Measurements from ENCODE around the gene SHISA7. TPM values are rescaled to one million over a fixed set of nuclear protein-coding genes. Genes with fewer than 3 reads are reported as not detected.

The SHISA7 gene
- total RNA-seq, 1 donor from 2014 or later, result not detected

DNA sequence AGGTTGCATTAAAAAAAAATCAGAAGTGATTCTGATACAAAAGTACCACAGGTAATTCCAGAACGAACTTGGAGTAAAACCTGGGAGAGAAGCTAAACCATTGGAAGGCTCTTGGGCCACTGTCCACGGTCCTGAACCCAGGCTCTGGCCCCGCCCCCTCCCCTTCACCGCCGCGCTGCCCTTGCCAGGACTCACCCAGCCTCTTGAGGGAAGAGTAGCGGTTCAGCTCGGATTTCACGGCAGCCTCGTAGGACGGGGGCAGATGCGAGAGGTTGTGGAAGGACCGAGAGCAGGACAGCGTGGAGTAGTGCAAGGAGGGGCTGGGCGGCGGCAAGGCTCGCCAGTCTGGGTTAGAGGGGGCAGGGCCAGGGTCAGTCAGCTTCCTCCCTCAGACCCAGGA is 5.7 kb downstream of the SHISA7 start:
- H3K27me3 ChIP-seq (ENCODE audit: control insufficient read depth in 3 of 3, insufficient read depth in 3 of 3, low read length in 3 of 3), result peaks cover 73 to 83% (median 74%) of the 10 kb centered on the region in 3 donors
- peaks cover 3 to 11% (median 3%) of the 10 kb centered on the region in 3 donors for H3K4me1 ChIP-seq (ENCODE audit: control insufficient read depth in 3 of 3, insufficient read depth in 3 of 3, low read length in 3 of 3)
- no peaks in the 10 kb centered on the region for H3K36me3 ChIP-seq (ENCODE audit: control insufficient read depth in 3 of 3, insufficient read depth in 3 of 3, low read length in 3 of 3)
- no peaks in the 10 kb centered on the region for H3K9me3 ChIP-seq (ENCODE audit: control insufficient read depth in 3 of 3, low read length in 3 of 3)
- H3K9ac ChIP-seq (ENCODE audit: low read depth in 1 of 3, low read length in 3 of 3), result no peak overlapping the region
- H3K4me3 ChIP-seq (ENCODE audit: low read length in 3 of 3), result no peak overlapping the region
- H3K27ac ChIP-seq (ENCODE audit: low read depth, low read length), result no peak overlapping the region

DNA sequence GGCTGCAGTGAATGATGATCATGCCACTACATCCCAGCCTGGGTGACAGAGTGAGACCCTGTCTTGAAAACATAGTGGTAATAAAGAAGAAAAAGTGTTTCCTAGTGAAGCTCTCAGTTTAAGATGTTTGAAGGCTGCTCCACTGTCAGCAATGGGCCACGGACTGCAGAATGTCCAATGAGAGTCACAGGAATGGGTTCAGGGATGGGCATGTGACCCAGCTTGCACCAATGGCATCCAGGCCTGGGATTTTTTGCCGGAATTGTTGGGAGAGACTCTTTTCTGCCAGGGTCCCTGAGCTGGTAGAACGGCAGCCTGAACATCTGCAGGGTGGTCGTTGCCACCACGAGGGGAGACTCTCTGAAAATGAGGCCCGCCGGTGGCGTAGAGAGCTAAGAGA is 6.3 kb downstream of the SHISA7 start:
- no peaks in the 10 kb centered on the region for H3K36me3 ChIP-seq (ENCODE audit: control insufficient read depth in 3 of 3, insufficient read depth in 3 of 3, low read length in 3 of 3)
- H3K9ac ChIP-seq (ENCODE audit: low read depth in 1 of 3, low read length in 3 of 3), result no peak overlapping the region
- H3K4me3 ChIP-seq (ENCODE audit: low read length in 3 of 3), result no peak overlapping the region
- H3K9me3 ChIP-seq (ENCODE audit: control insufficient read depth in 3 of 3, low read length in 3 of 3), result no peaks in the 10 kb centered on the region
- H3K27me3 ChIP-seq (ENCODE audit: control insufficient read depth in 3 of 3, insufficient read depth in 3 of 3, low read length in 3 of 3), result peaks cover 76 to 86% (median 77%) of the 10 kb centered on the region in 3 donors
- H3K4me1 ChIP-seq (ENCODE audit: control insufficient read depth in 3 of 3, insufficient read depth in 3 of 3, low read length in 3 of 3), result peaks cover 3 to 11% (median 3%) of the 10 kb centered on the region in 3 donors
- no peak overlapping the region for H3K27ac ChIP-seq (ENCODE audit: low read depth, low read length)

DNA sequence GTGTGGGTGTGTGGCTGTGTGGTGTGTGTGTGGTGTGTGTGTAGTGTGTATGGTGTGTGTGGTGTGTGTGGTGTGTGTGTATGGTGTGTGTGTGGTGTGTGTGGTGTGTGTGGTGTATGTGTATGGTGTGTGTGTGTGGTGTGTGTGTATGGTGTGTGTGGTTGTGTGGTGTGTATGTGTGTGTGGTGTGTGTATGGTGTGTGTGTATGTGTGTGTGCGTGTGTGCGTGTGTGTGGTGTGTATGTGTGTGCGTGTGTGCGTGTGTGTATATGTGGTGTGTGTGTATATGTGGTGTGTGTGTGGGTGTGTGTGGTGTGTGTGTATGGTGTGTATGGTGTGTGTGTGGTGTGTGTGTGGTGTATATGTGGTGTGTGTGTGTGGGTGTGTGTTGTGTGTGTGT is 8.1 kb downstream of the SHISA7 start:
- H3K36me3 ChIP-seq (ENCODE audit: control insufficient read depth in 3 of 3, insufficient read depth in 3 of 3, low read length in 3 of 3), result no peaks in the 10 kb centered on the region
- H3K27me3 ChIP-seq (ENCODE audit: control insufficient read depth in 3 of 3, insufficient read depth in 3 of 3, low read length in 3 of 3), result peaks cover 76 to 86% (median 77%) of the 10 kb centered on the region in 3 donors
- no peaks in the 10 kb centered on the region for H3K4me1 ChIP-seq (ENCODE audit: control insufficient read depth in 3 of 3, insufficient read depth in 3 of 3, low read length in 3 of 3)
- no peak overlapping the region for H3K27ac ChIP-seq (ENCODE audit: low read depth, low read length)
- H3K9me3 ChIP-seq (ENCODE audit: control insufficient read depth in 3 of 3, low read length in 3 of 3), result no peaks in the 10 kb centered on the region
- no peak overlapping the region for H3K9ac ChIP-seq (ENCODE audit: low read depth in 1 of 3, low read length in 3 of 3)
- no peak overlapping the region for H3K4me3 ChIP-seq (ENCODE audit: low read length in 3 of 3)

DNA sequence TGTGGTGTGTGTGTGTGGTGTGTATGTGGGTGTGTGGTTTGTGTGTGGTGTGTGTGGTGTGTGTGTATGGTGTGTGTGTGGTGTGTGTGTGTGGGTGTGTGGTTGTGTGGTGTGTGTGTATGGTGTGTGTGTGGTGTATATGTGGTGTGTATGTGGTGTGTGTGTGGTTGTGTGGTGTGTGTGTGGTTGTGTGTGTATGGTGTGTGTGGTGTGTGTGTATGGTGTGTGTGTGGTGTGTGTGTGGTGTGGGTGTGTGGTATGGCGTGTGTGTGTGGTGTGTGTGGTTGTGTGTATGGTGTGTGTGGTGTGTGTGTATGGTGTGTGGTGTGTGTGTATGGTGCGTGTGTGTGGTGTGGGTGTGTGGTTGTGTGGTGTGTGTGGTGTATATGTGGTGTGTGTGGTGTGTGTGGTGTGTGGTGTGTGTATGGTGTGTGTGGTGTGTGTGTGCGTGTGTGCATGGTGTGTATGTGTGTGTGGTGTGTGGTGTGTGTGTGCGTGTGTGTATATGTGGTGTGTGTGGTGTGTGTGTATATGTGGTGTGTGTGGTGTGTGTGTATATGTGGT is 8.7 kb downstream of the SHISA7 start:
- H3K9ac ChIP-seq (ENCODE audit: low read depth in 1 of 3, low read length in 3 of 3), result no peak overlapping the region
- H3K36me3 ChIP-seq (ENCODE audit: control insufficient read depth in 3 of 3, insufficient read depth in 3 of 3, low read length in 3 of 3), result no peaks in the 10 kb centered on the region
- H3K4me3 ChIP-seq (ENCODE audit: low read length in 3 of 3), result no peak overlapping the region
- H3K27ac ChIP-seq (ENCODE audit: low read depth, low read length), result no peak overlapping the region
- H3K9me3 ChIP-seq (ENCODE audit: control insufficient read depth in 3 of 3, low read length in 3 of 3), result no peaks in the 10 kb centered on the region
- H3K4me1 ChIP-seq (ENCODE audit: control insufficient read depth in 3 of 3, insufficient read depth in 3 of 3, low read length in 3 of 3), result no peaks in the 10 kb centered on the region
- H3K27me3 ChIP-seq (ENCODE audit: control insufficient read depth in 3 of 3, insufficient read depth in 3 of 3, low read length in 3 of 3), result peaks cover 72 to 88% (median 77%) of the 10 kb centered on the region in 3 donors

DNA sequence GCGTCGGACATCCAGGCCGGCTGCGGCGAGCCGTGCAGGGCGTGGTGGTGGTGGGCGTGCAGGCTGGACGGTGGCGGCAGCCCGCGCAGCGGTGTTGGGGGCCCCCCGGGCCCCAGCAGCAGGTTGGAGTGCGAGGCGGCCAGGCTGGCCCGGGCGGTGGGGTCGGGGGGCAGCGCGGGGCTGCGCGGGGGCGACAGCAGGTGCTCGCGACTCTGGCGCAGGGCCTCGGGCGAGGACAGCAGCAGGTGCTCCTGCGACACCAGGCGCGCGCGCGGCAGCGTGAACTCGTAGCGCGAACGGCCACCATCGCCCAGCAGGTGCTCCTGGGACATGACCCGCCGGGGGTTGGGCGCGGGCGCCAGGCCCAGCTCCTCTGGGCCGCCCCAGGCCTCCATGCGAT is 9.8 kb downstream of the SHISA7 start:
- no peak overlapping the region for H3K4me3 ChIP-seq (ENCODE audit: low read length in 3 of 3)
- H3K4me1 ChIP-seq (ENCODE audit: control insufficient read depth in 3 of 3, insufficient read depth in 3 of 3, low read length in 3 of 3), result no peaks in the 10 kb centered on the region
- no peaks in the 10 kb centered on the region for H3K9me3 ChIP-seq (ENCODE audit: control insufficient read depth in 3 of 3, low read length in 3 of 3)
- no peaks in the 10 kb centered on the region for H3K36me3 ChIP-seq (ENCODE audit: control insufficient read depth in 3 of 3, insufficient read depth in 3 of 3, low read length in 3 of 3)
- H3K27ac ChIP-seq (ENCODE audit: low read depth, low read length), result no peak overlapping the region
- H3K27me3 ChIP-seq (ENCODE audit: control insufficient read depth in 3 of 3, insufficient read depth in 3 of 3, low read length in 3 of 3), result peaks cover 72 to 87% (median 72%) of the 10 kb centered on the region in 3 donors
- no peak overlapping the region for H3K9ac ChIP-seq (ENCODE audit: low read depth in 1 of 3, low read length in 3 of 3)

DNA sequence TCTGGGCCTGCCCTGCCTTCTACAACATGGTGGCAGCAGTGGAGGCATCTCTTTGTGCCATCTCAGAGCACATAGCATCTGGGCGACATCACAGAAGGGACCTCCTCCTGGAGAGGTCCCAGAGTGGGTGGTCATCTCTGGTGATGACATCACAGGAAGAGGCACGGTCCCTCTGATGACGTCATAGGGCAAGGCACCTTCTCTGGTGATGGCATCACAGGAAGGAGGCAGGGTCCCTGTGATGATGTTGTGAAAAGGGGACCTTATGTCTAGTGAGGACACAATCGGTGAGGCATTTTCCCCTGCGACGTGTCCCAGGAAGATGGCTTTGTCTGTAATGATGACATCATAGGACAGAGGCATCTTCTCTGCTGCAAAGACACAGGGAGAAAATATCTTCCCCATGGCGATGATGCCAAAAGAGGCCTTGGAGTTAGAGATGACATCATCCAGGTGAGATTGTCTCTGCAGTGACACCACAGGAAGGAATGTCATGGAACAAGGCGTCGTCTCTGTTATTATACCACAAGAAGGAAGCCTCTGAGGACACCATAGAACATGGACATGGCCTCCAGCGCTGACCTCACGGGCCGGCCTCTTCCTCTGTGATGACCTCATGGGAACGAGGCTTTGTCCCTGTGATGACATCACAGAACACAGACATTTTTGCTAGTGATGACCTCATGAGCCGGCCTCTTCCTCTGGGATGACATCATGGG is 10.7 kb downstream of the SHISA7 start:
- no peak overlapping the region for H3K9ac ChIP-seq (ENCODE audit: low read depth in 1 of 3, low read length in 3 of 3)
- H3K4me3 ChIP-seq (ENCODE audit: low read length in 3 of 3), result no peak overlapping the region
- no peaks in the 10 kb centered on the region for H3K36me3 ChIP-seq (ENCODE audit: control insufficient read depth in 3 of 3, insufficient read depth in 3 of 3, low read length in 3 of 3)
- H3K27me3 ChIP-seq (ENCODE audit: control insufficient read depth in 3 of 3, insufficient read depth in 3 of 3, low read length in 3 of 3), result peaks cover 67 to 83% (median 69%) of the 10 kb centered on the region in 3 donors
- no peaks in the 10 kb centered on the region for H3K4me1 ChIP-seq (ENCODE audit: control insufficient read depth in 3 of 3, insufficient read depth in 3 of 3, low read length in 3 of 3)
- no peak overlapping the region for H3K27ac ChIP-seq (ENCODE audit: low read depth, low read length)
- H3K9me3 ChIP-seq (ENCODE audit: control insufficient read depth in 3 of 3, low read length in 3 of 3), result no peaks in the 10 kb centered on the region

DNA sequence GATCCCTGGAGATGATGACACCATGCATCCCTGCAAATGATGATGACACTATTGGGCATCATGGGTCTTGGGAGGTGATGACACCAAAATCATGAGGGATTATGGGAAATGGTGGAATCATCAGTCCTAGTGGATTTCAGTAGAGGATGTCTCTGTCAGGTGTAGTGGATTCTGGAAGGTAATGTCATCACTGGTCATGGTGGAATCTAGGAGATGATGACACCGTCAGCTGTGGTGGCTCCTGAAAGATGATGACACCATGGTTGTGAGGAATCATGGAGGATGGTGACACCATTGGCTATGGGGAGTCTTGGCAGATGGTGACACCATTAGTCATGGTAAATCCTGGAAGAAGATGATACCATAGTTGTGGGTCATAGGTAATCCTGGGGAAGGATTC is 11.9 kb downstream of the SHISA7 start:
- H3K27me3 ChIP-seq (ENCODE audit: control insufficient read depth in 3 of 3, insufficient read depth in 3 of 3, low read length in 3 of 3), result peaks cover 61 to 76% (median 68%) of the 10 kb centered on the region in 3 donors

DNA sequence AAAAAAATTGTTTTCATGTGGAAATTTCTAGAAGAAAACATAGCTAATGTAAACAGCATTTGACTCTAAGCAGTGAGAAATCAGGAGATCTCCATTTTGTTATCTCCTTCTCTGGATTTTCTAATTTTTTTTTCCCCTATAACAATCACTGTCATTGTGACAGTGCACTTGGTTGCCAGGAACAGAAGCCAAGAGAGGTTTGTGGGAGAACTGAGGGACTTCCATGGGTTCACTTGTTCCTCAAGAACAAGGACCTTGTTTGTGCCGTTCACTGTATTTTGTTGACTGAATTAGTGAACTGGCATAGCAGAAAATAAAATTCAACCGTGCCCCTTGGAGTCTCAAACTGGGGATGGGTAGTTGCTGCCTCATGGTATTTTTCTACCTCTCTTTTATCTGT is 17.1 kb downstream of the SHISA7 start:
- Histone ChIP-seq H3K36me3 (ENCODE audit: control insufficient read depth in 3 of 3, insufficient read depth in 3 of 3, low read length in 3 of 3) (no peaks in the 10 kb centered on the region), H3K4me3 (ENCODE audit: low read length in 3 of 3) (no peak overlapping the region), H3K4me1 (ENCODE audit: control insufficient read depth in 3 of 3, insufficient read depth in 3 of 3, low read length in 3 of 3) (no peaks in the 10 kb centered on the region), H3K9me3 (ENCODE audit: control insufficient read depth in 3 of 3, low read length in 3 of 3) (no peaks in the 10 kb centered on the region), H3K9ac (ENCODE audit: low read depth in 1 of 3, low read length in 3 of 3) (no peak overlapping the region), H3K27ac (ENCODE audit: low read depth, low read length) (no peak overlapping the region), H3K27me3 (ENCODE audit: control insufficient read depth in 3 of 3, insufficient read depth in 3 of 3, low read length in 3 of 3) (peaks cover 28 to 43% (median 34%) of the 10 kb centered on the region in 3 donors)

More for the DNA sequence above, 11.9 kb downstream of the SHISA7 start:
- no peak overlapping the region for H3K4me3 ChIP-seq (ENCODE audit: low read length in 3 of 3)
- H3K27ac ChIP-seq (ENCODE audit: low read depth, low read length), result no peak overlapping the region
- no peaks in the 10 kb centered on the region for H3K4me1 ChIP-seq (ENCODE audit: control insufficient read depth in 3 of 3, insufficient read depth in 3 of 3, low read length in 3 of 3)
- H3K9ac ChIP-seq (ENCODE audit: low read depth in 1 of 3, low read length in 3 of 3), result no peak overlapping the region
- no peaks in the 10 kb centered on the region for H3K9me3 ChIP-seq (ENCODE audit: control insufficient read depth in 3 of 3, low read length in 3 of 3)
- no peaks in the 10 kb centered on the region for H3K36me3 ChIP-seq (ENCODE audit: control insufficient read depth in 3 of 3, insufficient read depth in 3 of 3, low read length in 3 of 3)

DNA sequence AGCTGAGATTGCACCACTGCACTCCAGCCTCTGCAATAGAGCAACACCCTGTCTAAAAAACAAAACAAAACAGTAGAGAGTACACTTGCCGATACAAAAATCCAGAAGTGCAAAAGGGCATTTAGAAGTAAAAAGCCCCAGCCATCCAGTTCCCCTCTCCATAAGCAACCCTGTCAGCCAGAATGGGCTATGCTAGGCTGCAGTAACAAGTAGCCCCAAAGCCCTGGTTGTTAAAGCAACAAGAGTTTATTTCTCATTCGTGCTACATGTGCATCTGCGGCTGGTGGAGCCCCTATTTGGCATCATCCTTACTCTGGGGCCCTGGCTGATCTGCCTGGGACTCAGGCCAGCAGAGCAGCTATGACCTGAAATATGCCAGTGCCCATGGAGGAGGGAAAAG is 18.6 kb downstream of the SHISA7 start:
- Histone ChIP-seq H3K36me3 (ENCODE audit: control insufficient read depth in 3 of 3, insufficient read depth in 3 of 3, low read length in 3 of 3) (no peaks in the 10 kb centered on the region), H3K4me1 (ENCODE audit: control insufficient read depth in 3 of 3, insufficient read depth in 3 of 3, low read length in 3 of 3) (no peaks in the 10 kb centered on the region), H3K9ac (ENCODE audit: low read depth in 1 of 3, low read length in 3 of 3) (no peak overlapping the region), H3K9me3 (ENCODE audit: control insufficient read depth in 3 of 3, low read length in 3 of 3) (no peaks in the 10 kb centered on the region), H3K27me3 (ENCODE audit: control insufficient read depth in 3 of 3, insufficient read depth in 3 of 3, low read length in 3 of 3) (peaks cover 20 to 32% (median 22%) of the 10 kb centered on the region in 3 donors), H3K4me3 (ENCODE audit: low read length in 3 of 3) (no peak overlapping the region), H3K27ac (ENCODE audit: low read depth, low read length) (no peak overlapping the region)

DNA sequence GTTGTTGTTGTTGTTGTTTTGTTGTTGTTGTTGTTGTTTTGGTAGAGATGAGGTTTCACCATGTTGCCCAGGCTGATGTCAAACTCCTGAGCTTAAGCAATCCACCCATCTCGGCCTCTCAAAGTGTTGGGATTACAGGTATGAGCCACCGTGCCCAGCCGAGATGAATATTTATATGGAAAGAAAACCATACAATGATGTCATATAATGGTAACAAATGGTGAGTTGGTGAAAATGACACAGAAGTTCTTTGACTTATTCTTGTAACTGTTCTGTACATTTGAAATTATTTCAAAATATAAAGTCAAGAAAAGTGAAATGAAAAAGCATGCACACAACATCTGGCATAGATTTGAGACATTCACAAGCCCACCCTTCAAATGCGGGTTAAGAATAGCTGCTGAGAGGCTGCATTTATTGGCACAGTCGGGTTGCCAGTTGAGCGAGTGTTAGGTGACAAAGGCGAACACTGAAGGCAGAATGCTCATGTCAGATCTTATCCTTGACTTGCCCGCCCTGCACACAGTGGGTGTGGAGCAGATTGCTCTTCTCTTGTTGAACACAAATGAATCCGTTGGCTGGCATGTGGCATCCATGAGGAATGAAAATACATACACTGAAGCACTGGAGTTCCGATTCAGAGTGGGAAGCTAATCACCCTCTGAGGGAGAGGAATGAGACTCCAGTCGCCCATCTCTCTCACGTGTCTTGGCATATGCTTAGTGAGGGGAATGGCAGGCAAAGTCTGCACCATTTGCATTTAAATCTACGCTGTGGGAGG is 19.7 kb downstream of the SHISA7 start:
- no peaks in the 10 kb centered on the region for H3K36me3 ChIP-seq (ENCODE audit: control insufficient read depth in 3 of 3, insufficient read depth in 3 of 3, low read length in 3 of 3)
- H3K27ac ChIP-seq (ENCODE audit: low read depth, low read length), result no peak overlapping the region
- H3K9me3 ChIP-seq (ENCODE audit: control insufficient read depth in 3 of 3, low read length in 3 of 3), result no peaks in the 10 kb centered on the region
- H3K9ac ChIP-seq (ENCODE audit: low read depth in 1 of 3, low read length in 3 of 3), result no peak overlapping the region
- peaks cover 11 to 28% (median 20%) of the 10 kb centered on the region in 3 donors for H3K27me3 ChIP-seq (ENCODE audit: control insufficient read depth in 3 of 3, insufficient read depth in 3 of 3, low read length in 3 of 3)
- no peaks in the 10 kb centered on the region for H3K4me1 ChIP-seq (ENCODE audit: control insufficient read depth in 3 of 3, insufficient read depth in 3 of 3, low read length in 3 of 3)
- H3K4me3 ChIP-seq (ENCODE audit: low read length in 3 of 3), result no peak overlapping the region
